Nephron progenitor cell (in vitro differentiated cells): ENCODE measurements around the gene EMC7.

ENCODE experiments used
- DNase-seq: peaks from one replicate; pipeline ENCODE4 v3.0.0; 2021
- H3K27ac Mint-ChIP-seq: 2 replicates; pipeline ENCODE4 v1.8.0; 2021; ENCODE audit warnings: mild to moderate bottlenecking, moderate library complexity, mixed read lengths
- H3K27me3 Mint-ChIP-seq: 2 replicates; pipeline ENCODE4 v1.8.0; 2021; ENCODE audit warnings: mild to moderate bottlenecking, low read depth, mixed read lengths; ENCODE audit not compliant: poor library complexity
- H3K36me3 Mint-ChIP-seq: 2 replicates; pipeline ENCODE4 v1.8.0; 2021; ENCODE audit warnings: low read depth, mixed read lengths
- H3K4me1 Mint-ChIP-seq: 2 replicates; pipeline ENCODE4 v1.8.0; 2021; ENCODE audit warnings: mixed read lengths
- H3K4me3 Mint-ChIP-seq: 2 replicates; pipeline ENCODE4 v1.8.0; 2021; ENCODE audit warnings: mild to moderate bottlenecking, moderate library complexity, mixed read lengths
- H3K9me3 Mint-ChIP-seq: 2 replicates; pipeline ENCODE4 v1.8.0; 2021; ENCODE audit warnings: mild to moderate bottlenecking, moderate library complexity, mixed read lengths
- TF ChIP-seq, protein P1 (sequence below): fragments of 200-600 bp; sonication (generic); IDR thresholded peaks from 2 replicates; pipeline ENCODE4 v1.5.0; 2021; ENCODE audit warnings: antibody characterized with exemption

The EMC7 gene

DNA sequence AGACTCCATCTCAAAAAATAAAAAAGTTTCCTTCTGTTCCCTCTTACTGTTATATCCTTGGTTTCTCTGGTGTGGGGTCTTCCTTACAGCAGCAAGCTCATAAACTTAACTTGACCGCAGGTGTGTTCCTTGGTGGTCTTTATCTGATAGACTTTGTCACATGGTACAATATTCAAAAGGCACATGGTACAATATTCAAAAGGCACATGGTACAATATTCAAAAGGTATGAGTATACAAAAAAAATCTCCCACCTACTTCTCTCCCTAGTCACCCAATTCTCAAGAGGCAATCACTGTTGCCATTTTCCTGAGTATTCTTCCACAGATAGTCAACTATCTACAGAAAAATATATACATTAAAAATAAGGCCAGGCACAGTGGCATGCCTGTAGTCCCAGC is 4.8 kb upstream of the EMC7 start:
- H3K27ac Mint-ChIP-seq, result no peak overlapping the region
- peaks cover 17% of the 10 kb centered on the region for H3K36me3 Mint-ChIP-seq
- TF ChIP-seq, protein P1, sequence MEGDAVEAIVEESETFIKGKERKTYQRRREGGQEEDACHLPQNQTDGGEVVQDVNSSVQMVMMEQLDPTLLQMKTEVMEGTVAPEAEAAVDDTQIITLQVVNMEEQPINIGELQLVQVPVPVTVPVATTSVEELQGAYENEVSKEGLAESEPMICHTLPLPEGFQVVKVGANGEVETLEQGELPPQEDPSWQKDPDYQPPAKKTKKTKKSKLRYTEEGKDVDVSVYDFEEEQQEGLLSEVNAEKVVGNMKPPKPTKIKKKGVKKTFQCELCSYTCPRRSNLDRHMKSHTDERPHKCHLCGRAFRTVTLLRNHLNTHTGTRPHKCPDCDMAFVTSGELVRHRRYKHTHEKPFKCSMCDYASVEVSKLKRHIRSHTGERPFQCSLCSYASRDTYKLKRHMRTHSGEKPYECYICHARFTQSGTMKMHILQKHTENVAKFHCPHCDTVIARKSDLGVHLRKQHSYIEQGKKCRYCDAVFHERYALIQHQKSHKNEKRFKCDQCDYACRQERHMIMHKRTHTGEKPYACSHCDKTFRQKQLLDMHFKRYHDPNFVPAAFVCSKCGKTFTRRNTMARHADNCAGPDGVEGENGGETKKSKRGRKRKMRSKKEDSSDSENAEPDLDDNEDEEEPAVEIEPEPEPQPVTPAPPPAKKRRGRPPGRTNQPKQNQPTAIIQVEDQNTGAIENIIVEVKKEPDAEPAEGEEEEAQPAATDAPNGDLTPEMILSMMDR, result no peak
- H3K9me3 Mint-ChIP-seq, result peaks cover 16% of the 10 kb centered on the region
- H3K4me1 Mint-ChIP-seq, result peaks cover 9% of the 10 kb centered on the region
- no peak for DNase-seq
- H3K4me3 Mint-ChIP-seq, result no peak overlapping the region
- peaks cover 11% of the 10 kb centered on the region for H3K27me3 Mint-ChIP-seq

DNA sequence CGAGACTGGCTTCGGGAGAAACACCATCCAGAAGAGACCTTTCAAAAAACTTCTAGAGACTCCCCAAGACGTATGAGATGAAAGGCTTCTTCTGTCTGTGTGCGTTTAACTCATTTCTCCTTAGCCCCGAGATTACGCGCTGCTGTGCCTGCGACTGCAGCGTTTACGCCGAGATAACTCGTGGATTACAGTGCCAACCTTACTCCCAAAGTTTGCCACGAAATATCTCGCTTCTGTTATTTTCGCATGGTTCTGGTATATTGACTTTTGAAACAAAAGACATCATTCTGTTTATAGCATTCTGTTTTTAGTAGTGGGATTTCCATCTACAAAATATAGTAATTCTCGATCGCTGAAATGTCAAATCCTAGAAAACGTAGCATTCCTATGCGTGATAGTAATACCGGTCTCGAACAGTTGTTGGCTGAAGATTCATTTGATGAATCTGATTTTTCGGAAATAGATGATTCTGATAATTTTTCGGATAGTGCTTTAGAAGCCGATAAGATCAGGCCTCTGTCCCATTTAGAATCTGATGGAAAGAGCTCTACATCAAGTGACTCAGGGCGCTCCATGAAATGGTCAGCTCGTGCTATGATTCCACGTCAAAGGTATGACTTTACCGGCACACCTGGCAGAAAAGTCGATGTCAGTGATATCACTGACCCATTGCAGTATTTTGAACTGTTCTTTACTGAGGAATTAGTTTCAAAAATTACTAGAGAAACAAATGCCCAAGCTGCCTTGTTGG is 688 bp upstream of the EMC7 start:
- peaks cover 16% of the 10 kb centered on the region for H3K9me3 Mint-ChIP-seq
- peak overlapping the region; percentile 100 for H3K4me3 Mint-ChIP-seq
- H3K27me3 Mint-ChIP-seq, result peaks cover 10% of the 10 kb centered on the region
- H3K27ac Mint-ChIP-seq, result peak overlapping the region; percentile 86
- H3K36me3 Mint-ChIP-seq, result peaks cover 17% of the 10 kb centered on the region
- TF ChIP-seq, protein P1, result no peak
- H3K4me1 Mint-ChIP-seq, result peaks cover 30% of the 10 kb centered on the region
- no peak for DNase-seq

DNA sequence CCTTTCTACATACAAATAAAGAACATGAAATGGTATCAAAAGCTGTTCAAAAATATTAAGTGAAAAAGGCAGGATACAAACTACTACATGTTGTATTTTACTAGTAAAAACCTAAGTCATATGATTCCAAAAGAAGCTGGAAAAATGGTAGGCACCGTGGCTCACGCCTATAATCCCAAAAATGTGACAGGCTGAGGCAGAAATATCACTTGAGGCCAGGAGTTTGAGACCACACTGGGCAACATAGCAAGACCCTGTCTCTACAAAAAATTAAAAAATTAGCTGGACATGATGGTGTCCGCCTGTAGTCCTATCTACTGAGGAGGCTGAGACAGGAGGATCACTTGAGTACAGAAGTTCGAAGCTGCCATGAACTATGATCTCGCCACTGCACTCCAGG is 1.7 kb downstream of the EMC7 start:
- Mint-ChIP-seq H3K27me3 (peaks cover 6% of the 10 kb centered on the region), H3K4me3 (peak overlapping the region; percentile 100), H3K27ac (no peak overlapping the region), H3K9me3 (peaks cover 16% of the 10 kb centered on the region), H3K4me1 (peaks cover 30% of the 10 kb centered on the region), H3K36me3 (peaks cover 17% of the 10 kb centered on the region)
- TF ChIP-seq, protein P1, result no peak
- no peak for DNase-seq

DNA sequence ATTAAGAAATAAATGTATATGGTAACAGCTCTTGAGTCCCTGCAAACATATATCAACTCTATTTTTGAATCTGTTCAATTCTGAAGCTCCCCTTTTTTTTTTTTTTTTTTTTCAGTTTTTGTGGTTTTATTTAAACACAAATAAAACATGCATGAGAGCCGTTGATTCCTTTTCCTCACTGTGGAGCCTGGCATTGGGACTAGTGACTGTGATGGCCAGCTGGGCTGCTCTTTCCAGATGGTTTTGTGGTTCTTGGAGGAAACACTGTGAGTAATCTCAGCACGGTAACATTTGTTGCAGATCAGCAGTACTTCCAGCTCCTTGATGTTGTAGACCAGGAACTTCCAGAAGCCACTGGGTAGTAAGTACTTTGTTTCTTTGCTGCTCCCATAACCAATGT is 15.9 kb downstream of the EMC7 start:
- peaks cover 2% of the 10 kb centered on the region for H3K27me3 Mint-ChIP-seq
- no peaks in the 10 kb centered on the region for H3K4me1 Mint-ChIP-seq
- no peaks in the 10 kb centered on the region for H3K9me3 Mint-ChIP-seq
- peaks cover 50% of the 10 kb centered on the region for H3K36me3 Mint-ChIP-seq
- H3K27ac Mint-ChIP-seq, result no peak overlapping the region
- H3K4me3 Mint-ChIP-seq, result no peak overlapping the region
- DNase-seq, result no peak
- TF ChIP-seq, protein P1, result no peak

DNA sequence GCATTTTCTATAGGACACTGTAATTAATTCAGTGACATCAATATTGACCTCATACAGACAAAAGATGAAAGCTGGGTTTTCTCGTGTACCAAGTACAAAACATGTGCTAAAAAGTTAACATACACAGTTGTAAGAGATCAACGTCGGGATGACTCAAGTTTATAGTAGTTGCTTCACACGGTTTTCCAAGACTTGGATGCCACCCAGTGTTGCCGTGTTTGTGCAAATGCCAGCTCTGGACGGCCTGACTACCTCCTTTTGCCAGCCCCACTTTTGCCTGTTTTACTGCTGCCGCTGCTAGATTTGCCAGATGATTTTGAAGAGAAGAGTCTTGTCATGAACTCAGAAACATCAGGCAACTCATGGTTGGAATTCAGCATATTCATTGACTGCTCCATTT is 17.6 kb downstream of the EMC7 start:
- H3K27me3 Mint-ChIP-seq, result peaks cover 2% of the 10 kb centered on the region
- H3K4me3 Mint-ChIP-seq, result no peak overlapping the region
- H3K36me3 Mint-ChIP-seq, result peaks cover 40% of the 10 kb centered on the region
- H3K9me3 Mint-ChIP-seq, result no peaks in the 10 kb centered on the region
- no peak for DNase-seq
- H3K27ac Mint-ChIP-seq, result peak overlapping the region; percentile 17
- H3K4me1 Mint-ChIP-seq, result no peaks in the 10 kb centered on the region
- TF ChIP-seq, protein P1, result no peak

DNA sequence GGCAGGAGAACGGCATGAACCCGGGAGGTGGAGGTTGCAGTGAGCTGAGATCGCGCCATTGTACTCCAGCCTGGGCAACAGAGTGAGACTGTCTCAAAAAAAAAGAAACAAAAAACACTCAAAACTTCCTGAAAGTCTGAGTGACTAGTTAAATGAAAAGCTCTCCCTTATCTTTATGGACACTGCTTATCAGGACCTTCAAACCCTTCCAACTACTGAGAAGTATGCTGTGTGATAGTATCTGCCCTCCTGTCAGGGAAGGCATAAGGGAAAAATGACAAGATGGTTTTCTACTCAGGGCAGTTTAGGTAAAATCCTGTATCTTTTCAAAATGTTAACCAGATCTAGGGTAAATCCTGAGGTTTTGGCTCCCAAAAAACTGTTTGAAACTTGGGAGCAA is 21.8 kb downstream of the EMC7 start:
- Mint-ChIP-seq H3K36me3 (peaks cover 11% of the 10 kb centered on the region), H3K27ac (no peak overlapping the region), H3K9me3 (no peaks in the 10 kb centered on the region), H3K4me1 (no peaks in the 10 kb centered on the region), H3K4me3 (no peak overlapping the region), H3K27me3 (peaks cover 6% of the 10 kb centered on the region)
- no peak for DNase-seq
- TF ChIP-seq, protein P1, result no peak
